HepG2 (cell line): ENCODE results near the gene TMEM135. TPM values are rescaled to one million over a fixed set of nuclear protein-coding genes. Genes with fewer than 3 reads are reported as not detected.

ENCODE experiments used
- ASH2L ChIP-seq: fragments of 300-600, 200-600 bp; sonication (generic); IDR thresholded peaks from 2 replicates; pipeline ENCODE4 v1.7.0; 2017; ENCODE audit warnings: low read depth, mild to moderate bottlenecking, moderate library complexity, mixed read lengths, low read length; ENCODE audit not compliant: insufficient read length
- GTF2F1 ChIP-seq: fragments of 150-350 bp; IDR thresholded peaks from 2 replicates; pipeline ENCODE4 v1.6.1; 2014; ENCODE audit warnings: low read length
- KDM3A ChIP-seq: IDR thresholded peaks from 2 replicates; pipeline ENCODE4 v1.6.1; 2018; ENCODE audit warnings: low read depth, missing compliant biosample characterization
- PHF21A ChIP-seq: sonication (generic); formaldehyde crosslinking; IDR thresholded peaks from 2 replicates; pipeline ENCODE4 v1.5.0; 2020; ENCODE audit warnings: mild to moderate bottlenecking, missing genetic modification reagents
- SMC3 ChIP-seq: IDR thresholded peaks from 2 replicates; pipeline ENCODE4 v1.6.1; 2011; ENCODE audit warnings: low read length, improper control_type of control experiment
- SNRNP70 ChIP-seq: fragments of 200-400 bp; formaldehyde crosslinking; IDR thresholded peaks from 2 replicates; pipeline ENCODE4 v1.6.1; 2017; ENCODE audit warnings: mild to moderate bottlenecking, low read depth, low read length, moderate library complexity
- ZNF33A ChIP-seq: sonication (generic); formaldehyde crosslinking; IDR thresholded peaks from 2 replicates; pipeline ENCODE4 v1.5.1; 2020; ENCODE audit warnings: missing genetic modification reagents, mild to moderate bottlenecking, moderate library complexity, borderline replicate concordance
- ZNF766 ChIP-seq: sonication (generic); formaldehyde crosslinking; IDR thresholded peaks from 2 replicates; pipeline ENCODE4 v1.5.0; 2020; ENCODE audit warnings: missing genetic modification reagents, borderline replicate concordance
- polyA plus RNA-seq, 8 experiments: library from polyadenylated mRNA; depleted of rRNA in 3 of 8; stranded (reverse) in 7 of 8; unstranded in 1 of 8; fragments of >200 nt; fragmentation: Illumina TruSeq in 4 of 8; extraction: Trizol in 4 of 8; gene quantifications; 2 replicates each; pipeline versions ENCODE4 v1.2.1 to v1.2.3, GENCODE V29; 2011 to 2016; ENCODE audit warnings: low read depth in 4 of 8, missing spikeins in 1 of 8, mixed read lengths in 1 of 8; ENCODE audit not compliant: insufficient read depth in 1 of 8
- total RNA-seq, 5 experiments: library from RNA; depleted of rRNA; stranded (reverse); fragments of >200 nt; fragmentation: Illumina TruSeq; extraction: Trizol; gene quantifications; 2 replicates each; pipeline ENCODE4 v1.2.3, GENCODE V29; 2016; ENCODE audit warnings: low read depth in 1 of 5
- TF ChIP-seq, protein P1 (sequence below): sonication (generic); formaldehyde crosslinking; IDR thresholded peaks from 2 replicates; pipeline ENCODE4 v1.4.0; 2020; ENCODE audit warnings: mild to moderate bottlenecking, missing genetic modification reagents
- TF ChIP-seq, protein P2 (sequence below): sonication (generic); formaldehyde crosslinking; IDR thresholded peaks from 2 replicates; pipeline ENCODE4 v1.4.0; 2020; ENCODE audit warnings: missing genetic modification reagents, borderline replicate concordance
- TF ChIP-seq, protein P3 (sequence below): sonication (generic); formaldehyde crosslinking; IDR thresholded peaks from 2 replicates; pipeline ENCODE4 v1.4.0; 2020; ENCODE audit warnings: missing genetic modification reagents, mild to moderate bottlenecking, borderline replicate concordance
- TF ChIP-seq, protein P4 (sequence below): sonication (generic); formaldehyde crosslinking; IDR thresholded peaks from 2 replicates; pipeline ENCODE4 v1.4.0; 2020; ENCODE audit warnings: missing genetic modification reagents

The TMEM135 gene
- total and polyA plus RNA-seq, 2 of the 13 experiments (the other 11 are each of a cell fraction or from before 2014, with no cell fraction given) = 36.6 to 88.9 TPM

- TF ChIP-seq, protein P1, sequence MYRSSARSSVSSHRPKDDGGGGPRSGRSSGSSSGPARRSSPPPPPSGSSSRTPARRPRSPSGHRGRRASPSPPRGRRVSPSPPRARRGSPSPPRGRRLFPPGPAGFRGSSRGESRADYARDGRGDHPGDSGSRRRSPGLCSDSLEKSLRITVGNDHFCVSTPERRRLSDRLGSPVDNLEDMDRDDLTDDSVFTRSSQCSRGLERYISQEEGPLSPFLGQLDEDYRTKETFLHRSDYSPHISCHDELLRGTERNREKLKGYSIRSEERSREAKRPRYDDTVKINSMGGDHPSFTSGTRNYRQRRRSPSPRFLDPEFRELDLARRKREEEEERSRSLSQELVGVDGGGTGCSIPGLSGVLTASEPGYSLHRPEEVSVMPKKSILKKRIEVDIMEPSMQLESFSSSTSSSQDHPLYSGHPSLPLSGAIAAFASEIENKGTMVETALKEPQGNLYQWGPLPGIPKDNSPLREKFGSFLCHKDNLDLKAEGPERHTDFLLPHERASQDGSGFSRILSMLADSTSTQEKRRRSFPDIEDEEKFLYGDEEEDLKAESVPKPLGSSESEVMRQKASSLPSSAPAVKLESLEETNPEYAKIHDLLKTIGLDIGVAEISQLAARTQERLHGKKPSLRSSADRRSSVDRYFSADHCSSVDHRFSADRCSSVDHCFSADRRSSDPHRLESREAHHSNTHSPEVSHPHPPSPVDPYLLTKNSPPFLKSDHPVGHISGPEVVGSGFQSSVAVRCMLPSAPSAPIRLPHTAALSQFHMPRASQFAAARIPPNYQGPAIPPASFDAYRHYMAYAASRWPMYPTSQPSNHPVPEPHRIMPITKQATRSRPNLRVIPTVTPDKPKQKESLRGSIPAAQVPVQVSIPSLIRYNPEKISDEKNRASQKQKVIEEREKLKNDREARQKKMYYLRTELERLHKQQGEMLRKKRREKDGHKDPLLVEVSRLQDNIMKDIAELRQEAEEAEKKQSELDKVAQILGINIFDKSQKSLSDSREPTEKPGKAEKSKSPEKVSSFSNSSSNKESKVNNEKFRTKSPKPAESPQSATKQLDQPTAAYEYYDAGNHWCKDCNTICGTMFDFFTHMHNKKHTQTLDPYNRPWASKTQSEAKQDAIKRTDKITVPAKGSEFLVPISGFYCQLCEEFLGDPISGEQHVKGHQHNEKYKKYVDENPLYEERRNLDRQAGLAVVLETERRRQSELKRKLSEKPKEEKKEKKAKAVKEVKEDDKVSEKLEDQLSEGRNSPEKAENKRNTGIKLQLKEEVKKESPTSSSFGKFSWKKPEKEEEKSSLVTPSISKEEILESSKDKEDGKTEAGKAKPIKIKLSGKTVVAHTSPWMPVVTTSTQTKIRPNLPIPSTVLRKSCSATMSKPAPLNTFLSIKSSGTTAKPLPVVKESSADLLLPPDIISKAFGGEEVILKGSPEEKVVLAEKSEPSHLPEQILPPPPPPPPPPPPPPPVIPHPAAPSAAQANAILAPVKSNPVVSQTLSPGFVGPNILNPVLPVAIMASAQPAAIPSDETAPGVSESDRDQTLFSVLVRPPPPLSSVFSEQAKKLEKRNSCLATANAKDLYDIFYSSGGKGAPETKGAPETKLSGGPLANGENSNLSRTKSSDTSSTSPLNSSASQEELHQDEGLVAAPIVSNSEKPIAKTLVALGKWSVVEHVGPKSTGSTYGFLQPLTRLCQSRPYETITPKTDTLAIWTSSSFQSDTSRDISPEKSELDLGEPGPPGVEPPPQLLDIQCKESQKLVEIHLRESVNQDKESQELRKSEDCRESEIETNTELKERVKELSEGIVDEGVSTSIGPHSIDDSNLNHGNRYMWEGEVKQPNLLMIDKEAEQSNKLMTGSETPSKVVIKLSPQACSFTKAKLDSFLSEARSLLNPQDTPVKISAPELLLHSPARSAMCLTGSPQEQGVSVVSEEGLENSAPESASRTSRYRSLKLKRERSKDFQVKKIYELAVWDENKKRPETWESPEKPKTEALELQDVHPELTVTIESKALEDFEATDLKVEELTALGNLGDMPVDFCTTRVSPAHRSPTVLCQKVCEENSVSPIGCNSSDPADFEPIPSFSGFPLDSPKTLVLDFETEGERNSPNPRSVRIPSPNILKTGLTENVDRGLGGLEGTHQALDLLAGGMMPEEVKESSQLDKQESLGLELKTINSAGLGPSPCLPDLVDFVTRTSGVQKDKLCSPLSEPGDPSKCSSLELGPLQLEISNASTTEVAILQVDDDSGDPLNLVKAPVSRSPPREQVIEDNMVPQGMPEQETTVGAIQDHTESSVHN = no peak
- no peak for TF ChIP-seq SNRNP70
- TF ChIP-seq, protein P2, sequence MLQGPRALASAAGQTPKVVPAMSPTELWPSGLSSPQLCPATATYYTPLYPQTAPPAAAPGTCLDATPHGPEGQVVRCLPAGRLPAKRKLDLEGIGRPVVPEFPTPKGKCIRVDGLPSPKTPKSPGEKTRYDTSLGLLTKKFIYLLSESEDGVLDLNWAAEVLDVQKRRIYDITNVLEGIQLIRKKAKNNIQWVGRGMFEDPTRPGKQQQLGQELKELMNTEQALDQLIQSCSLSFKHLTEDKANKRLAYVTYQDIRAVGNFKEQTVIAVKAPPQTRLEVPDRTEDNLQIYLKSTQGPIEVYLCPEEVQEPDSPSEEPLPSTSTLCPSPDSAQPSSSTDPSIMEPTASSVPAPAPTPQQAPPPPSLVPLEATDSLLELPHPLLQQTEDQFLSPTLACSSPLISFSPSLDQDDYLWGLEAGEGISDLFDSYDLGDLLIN = no peak
- no peak for TF ChIP-seq ZNF33A (CRISPR knock-in tag)
- TF ChIP-seq GTF2F1 = no peak
- TF ChIP-seq, protein P3, sequence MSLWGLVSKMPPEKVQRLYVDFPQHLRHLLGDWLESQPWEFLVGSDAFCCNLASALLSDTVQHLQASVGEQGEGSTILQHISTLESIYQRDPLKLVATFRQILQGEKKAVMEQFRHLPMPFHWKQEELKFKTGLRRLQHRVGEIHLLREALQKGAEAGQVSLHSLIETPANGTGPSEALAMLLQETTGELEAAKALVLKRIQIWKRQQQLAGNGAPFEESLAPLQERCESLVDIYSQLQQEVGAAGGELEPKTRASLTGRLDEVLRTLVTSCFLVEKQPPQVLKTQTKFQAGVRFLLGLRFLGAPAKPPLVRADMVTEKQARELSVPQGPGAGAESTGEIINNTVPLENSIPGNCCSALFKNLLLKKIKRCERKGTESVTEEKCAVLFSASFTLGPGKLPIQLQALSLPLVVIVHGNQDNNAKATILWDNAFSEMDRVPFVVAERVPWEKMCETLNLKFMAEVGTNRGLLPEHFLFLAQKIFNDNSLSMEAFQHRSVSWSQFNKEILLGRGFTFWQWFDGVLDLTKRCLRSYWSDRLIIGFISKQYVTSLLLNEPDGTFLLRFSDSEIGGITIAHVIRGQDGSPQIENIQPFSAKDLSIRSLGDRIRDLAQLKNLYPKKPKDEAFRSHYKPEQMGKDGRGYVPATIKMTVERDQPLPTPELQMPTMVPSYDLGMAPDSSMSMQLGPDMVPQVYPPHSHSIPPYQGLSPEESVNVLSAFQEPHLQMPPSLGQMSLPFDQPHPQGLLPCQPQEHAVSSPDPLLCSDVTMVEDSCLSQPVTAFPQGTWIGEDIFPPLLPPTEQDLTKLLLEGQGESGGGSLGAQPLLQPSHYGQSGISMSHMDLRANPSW (CRISPR knock-in tag) = no peak
- TF ChIP-seq, protein P4, sequence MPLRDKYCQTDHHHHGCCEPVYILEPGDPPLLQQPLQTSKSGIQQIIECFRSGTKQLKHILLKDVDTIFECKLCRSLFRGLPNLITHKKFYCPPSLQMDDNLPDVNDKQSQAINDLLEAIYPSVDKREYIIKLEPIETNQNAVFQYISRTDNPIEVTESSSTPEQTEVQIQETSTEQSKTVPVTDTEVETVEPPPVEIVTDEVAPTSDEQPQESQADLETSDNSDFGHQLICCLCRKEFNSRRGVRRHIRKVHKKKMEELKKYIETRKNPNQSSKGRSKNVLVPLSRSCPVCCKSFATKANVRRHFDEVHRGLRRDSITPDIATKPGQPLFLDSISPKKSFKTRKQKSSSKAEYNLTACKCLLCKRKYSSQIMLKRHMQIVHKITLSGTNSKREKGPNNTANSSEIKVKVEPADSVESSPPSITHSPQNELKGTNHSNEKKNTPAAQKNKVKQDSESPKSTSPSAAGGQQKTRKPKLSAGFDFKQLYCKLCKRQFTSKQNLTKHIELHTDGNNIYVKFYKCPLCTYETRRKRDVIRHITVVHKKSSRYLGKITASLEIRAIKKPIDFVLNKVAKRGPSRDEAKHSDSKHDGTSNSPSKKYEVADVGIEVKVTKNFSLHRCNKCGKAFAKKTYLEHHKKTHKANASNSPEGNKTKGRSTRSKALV = no peak
- TF ChIP-seq ZNF766 (CRISPR knock-in tag) = no peak
- TF ChIP-seq SMC3 = peak; percentile 62
- no peak for TF ChIP-seq ASH2L
- TF ChIP-seq PHF21A (CRISPR knock-in tag) = no peak
- no peak; the same call in 1 of the 2 replicates for TF ChIP-seq KDM3A
Observed at GRCh38 chr11:87097582-87097981, 59.8 kb downstream of the TMEM135 start (continued).
